HL-60 (cell line): ENCODE results near the gene POMC.

ENCODE experiments used
- DNase-seq, 2 experiments: peaks; one replicate each; pipeline ENCODE4 v3.0.0-alpha.2; 2010 to 2020; ENCODE audit warnings: low read depth in 1 of 2, low spot score in 1 of 2
- H3K27ac ChIP-seq: fragments of 250-450 bp; sonication (Bioruptor Pico); replicated peaks from 2 replicates; pipeline ENCODE4 v1.5.1; 2020; ENCODE audit warnings: mild to moderate bottlenecking, moderate library complexity
- H3K27me3 ChIP-seq: fragments of 250-450 bp; sonication (Bioruptor Pico); 2 replicates; pipeline ENCODE4 v1.5.1; 2021; ENCODE audit warnings: mild to moderate bottlenecking, moderate library complexity; ENCODE audit not compliant: insufficient read depth, poor library complexity, severe bottlenecking
- H3K4me3 ChIP-seq: replicated peaks from 2 replicates; pipeline ENCODE4 v1.5.1; 2011; ENCODE audit warnings: mild to moderate bottlenecking, control low read depth, low read length; ENCODE audit not compliant: insufficient read depth
- GABPA ChIP-seq: IDR thresholded peaks from 2 replicates; pipeline ENCODE4 v1.6.1; 2012; ENCODE audit warnings: low read depth
- POLR2AphosphoS5 ChIP-seq: IDR thresholded peaks from 2 replicates; pipeline ENCODE4 v1.6.1; 2012; ENCODE audit warnings: low read depth
- SPI1 ChIP-seq: IDR thresholded peaks from 2 replicates; pipeline ENCODE4 v1.6.1; 2012; ENCODE audit warnings: low read depth, mild to moderate bottlenecking, borderline replicate concordance
- TF ChIP-seq, protein P1 (sequence below): IDR thresholded peaks from one replicate; pipeline ENCODE4 v1.5.1; 2011; ENCODE audit warnings: low read length, control low read depth, inconsistent platforms; ENCODE audit not compliant: insufficient read depth
- TF ChIP-seq, protein P2 (sequence below): IDR thresholded peaks from 2 replicates; pipeline ENCODE4 v1.6.1; 2012; ENCODE audit warnings: low read depth; ENCODE audit not compliant: insufficient replicate concordance

The POMC gene

DNA sequence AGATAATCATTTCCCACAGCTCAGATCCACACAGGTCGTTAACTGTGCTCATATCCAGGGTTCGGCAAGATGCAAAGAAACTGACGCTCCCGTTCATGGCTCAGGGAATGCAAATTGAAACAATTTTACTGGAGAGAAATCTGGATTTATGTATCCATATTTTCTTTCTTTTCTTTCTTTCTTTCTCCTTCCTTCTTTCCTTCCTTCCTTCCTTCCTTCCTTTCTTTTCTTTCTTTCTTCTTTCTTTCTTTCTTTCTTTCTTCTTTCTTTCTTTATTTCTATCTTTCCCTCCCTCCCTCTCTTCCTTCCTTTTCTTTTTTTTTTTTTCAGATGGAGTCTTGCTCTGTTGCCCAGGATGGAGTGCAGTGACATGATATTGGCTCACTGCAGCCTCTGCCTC is 20.0 kb upstream of the POMC start:
- TF ChIP-seq, protein P1, sequence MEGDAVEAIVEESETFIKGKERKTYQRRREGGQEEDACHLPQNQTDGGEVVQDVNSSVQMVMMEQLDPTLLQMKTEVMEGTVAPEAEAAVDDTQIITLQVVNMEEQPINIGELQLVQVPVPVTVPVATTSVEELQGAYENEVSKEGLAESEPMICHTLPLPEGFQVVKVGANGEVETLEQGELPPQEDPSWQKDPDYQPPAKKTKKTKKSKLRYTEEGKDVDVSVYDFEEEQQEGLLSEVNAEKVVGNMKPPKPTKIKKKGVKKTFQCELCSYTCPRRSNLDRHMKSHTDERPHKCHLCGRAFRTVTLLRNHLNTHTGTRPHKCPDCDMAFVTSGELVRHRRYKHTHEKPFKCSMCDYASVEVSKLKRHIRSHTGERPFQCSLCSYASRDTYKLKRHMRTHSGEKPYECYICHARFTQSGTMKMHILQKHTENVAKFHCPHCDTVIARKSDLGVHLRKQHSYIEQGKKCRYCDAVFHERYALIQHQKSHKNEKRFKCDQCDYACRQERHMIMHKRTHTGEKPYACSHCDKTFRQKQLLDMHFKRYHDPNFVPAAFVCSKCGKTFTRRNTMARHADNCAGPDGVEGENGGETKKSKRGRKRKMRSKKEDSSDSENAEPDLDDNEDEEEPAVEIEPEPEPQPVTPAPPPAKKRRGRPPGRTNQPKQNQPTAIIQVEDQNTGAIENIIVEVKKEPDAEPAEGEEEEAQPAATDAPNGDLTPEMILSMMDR: no peak
- TF ChIP-seq GABPA (no peak), POLR2AphosphoS5 (no peak), SPI1 (no peak)
- TF ChIP-seq, protein P2, sequence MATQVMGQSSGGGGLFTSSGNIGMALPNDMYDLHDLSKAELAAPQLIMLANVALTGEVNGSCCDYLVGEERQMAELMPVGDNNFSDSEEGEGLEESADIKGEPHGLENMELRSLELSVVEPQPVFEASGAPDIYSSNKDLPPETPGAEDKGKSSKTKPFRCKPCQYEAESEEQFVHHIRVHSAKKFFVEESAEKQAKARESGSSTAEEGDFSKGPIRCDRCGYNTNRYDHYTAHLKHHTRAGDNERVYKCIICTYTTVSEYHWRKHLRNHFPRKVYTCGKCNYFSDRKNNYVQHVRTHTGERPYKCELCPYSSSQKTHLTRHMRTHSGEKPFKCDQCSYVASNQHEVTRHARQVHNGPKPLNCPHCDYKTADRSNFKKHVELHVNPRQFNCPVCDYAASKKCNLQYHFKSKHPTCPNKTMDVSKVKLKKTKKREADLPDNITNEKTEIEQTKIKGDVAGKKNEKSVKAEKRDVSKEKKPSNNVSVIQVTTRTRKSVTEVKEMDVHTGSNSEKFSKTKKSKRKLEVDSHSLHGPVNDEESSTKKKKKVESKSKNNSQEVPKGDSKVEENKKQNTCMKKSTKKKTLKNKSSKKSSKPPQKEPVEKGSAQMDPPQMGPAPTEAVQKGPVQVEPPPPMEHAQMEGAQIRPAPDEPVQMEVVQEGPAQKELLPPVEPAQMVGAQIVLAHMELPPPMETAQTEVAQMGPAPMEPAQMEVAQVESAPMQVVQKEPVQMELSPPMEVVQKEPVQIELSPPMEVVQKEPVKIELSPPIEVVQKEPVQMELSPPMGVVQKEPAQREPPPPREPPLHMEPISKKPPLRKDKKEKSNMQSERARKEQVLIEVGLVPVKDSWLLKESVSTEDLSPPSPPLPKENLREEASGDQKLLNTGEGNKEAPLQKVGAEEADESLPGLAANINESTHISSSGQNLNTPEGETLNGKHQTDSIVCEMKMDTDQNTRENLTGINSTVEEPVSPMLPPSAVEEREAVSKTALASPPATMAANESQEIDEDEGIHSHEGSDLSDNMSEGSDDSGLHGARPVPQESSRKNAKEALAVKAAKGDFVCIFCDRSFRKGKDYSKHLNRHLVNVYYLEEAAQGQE: no peak
- DNase-seq: no peak
- Histone ChIP-seq H3K27me3 (no peaks in the 10 kb centered on the region), H3K27ac (no peak overlapping the region), H3K4me3 (no peak overlapping the region)

DNA sequence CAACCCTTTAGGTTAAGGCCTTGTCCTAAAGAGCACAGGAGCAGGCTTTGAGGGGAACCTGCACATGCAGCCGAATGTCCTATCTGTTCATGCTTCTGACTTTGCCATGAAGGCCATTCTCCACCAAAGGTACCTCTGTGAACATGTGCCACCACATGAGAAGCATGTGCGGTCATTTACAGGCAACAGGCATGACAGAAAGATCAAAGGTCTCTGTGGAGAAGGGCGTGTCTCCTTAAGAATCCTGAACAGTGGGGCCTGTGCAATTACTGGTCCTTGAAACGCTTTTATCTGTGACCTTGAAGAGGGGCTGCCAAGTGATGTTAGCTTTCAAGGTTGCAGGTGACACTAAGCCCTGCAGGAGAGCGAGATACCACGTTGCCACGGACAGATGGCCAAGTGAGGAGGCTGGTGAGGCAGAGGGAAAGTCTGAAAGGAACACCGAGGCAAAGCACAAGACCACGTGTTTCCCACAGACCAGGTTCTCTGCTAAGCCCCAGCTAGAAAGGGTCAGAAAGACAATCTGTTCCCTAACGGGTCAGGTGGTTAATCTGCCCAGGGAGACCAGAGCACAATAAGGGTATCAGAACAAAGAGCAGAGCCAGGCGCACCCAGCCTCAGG is 19.5 kb upstream of the POMC start:
- H3K27me3 ChIP-seq: no peaks in the 10 kb centered on the region
- DNase-seq: no peak
- no peak overlapping the region for H3K27ac ChIP-seq
- TF ChIP-seq GABPA (no peak), SPI1 (no peak), POLR2AphosphoS5 (no peak)
- TF ChIP-seq, protein P1: no peak
- TF ChIP-seq, protein P2: no peak
- H3K4me3 ChIP-seq: no peak overlapping the region

DNA sequence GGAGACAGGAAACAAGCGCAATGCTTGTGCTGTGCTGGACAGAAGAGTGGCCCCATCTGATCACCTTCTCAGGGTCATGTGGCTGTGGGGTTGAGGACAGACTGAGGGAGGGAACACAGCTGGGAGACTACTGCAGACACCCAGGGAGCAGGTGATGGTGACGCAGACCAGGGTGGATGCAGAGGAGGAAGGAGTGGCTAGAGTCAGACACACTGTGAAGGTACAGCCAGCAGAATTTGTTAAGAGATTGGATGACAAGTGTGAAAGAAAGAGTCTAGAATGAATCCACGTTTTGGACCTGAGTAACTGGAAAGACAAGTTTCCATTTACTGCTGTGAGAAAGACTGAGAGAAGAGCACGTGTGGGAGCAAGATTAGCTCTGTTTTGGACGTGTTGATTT is 15.9 kb upstream of the POMC start:
- peaks cover 2% of the 10 kb centered on the region for H3K27me3 ChIP-seq
- no peak overlapping the region for H3K27ac ChIP-seq
- TF ChIP-seq, protein P2: no peak
- TF ChIP-seq, protein P1: no peak
- TF ChIP-seq POLR2AphosphoS5: no peak
- no peak for TF ChIP-seq SPI1
- no peak for TF ChIP-seq GABPA
- H3K4me3 ChIP-seq: no peak overlapping the region
- no peak for DNase-seq
